ENCODE results near the gene HYAL2.

The HYAL2 gene

GRCh38 chr3:50350527-50351322, 28.2 kb upstream of the HYAL2 start, which contains the start of the genes CYB561D2 and NPRL2:
Gene CYB561D2, plus strand, starts transcription at chr3:50350862. Its CDS starts 572 bp downstream, at chr3:50351434.
Gene NPRL2, minus strand, starts transcription at chr3:50350775. Its CDS starts 123 bp downstream, at chr3:50350652.
- DNase-seq (ENCODE audit: low spot score): peak; percentile 97

- DNase-seq (ENCODE audit: low spot score): no peak
These were observed 27.6 kb upstream of the HYAL2 start for GRCh38 chr3:50350213-50350526.

- peak; percentile 68 for DNase-seq (ENCODE audit: low spot score)
These were observed 24.8 kb upstream of the HYAL2 start for GRCh38 chr3:50347187-50347813.

- peak; percentile 95 for DNase-seq (ENCODE audit: low spot score)
These were observed 23.2 kb upstream of the HYAL2 start, which contains the start of gene ZMYND10 for GRCh38 chr3:50345586-50346234. Gene ZMYND10, minus strand, starts transcription at chr3:50345732. Its CDS starts 153 bp downstream, at chr3:50345579.

- no peak for DNase-seq (ENCODE audit: low spot score)
These were observed 22.5 kb upstream of the HYAL2 start for GRCh38 chr3:50345008-50345407.

- DNase-seq (ENCODE audit: low spot score): no peak
These were observed 20.5 kb upstream of the HYAL2 start for GRCh38 chr3:50342813-50343633.

GRCh38 chr3:50341996-50342650, 19.6 kb upstream of the HYAL2 start:
- no peak for DNase-seq (ENCODE audit: low spot score)

GRCh38 chr3:50341537-50341936, 19.0 kb upstream of the HYAL2 start:
- no peak for DNase-seq (ENCODE audit: low spot score)

- peak; percentile 81 for DNase-seq (ENCODE audit: low spot score)
These were observed 18.1 kb upstream of the HYAL2 start, which contains the start of gene RASSF1 for GRCh38 chr3:50340448-50341329. Gene RASSF1, minus strand, starts transcription at chr3:50340836. Its CDS starts 31 bp downstream, at chr3:50340805.

GRCh38 chr3:50340147-50340447, 17.6 kb upstream of the HYAL2 start:
- DNase-seq (ENCODE audit: low spot score): no peak

- DNase-seq (ENCODE audit: low spot score): no peak
These were observed 17.1 kb upstream of the HYAL2 start for GRCh38 chr3:50339485-50340146.

- DNase-seq (ENCODE audit: low spot score): no peak
These were observed 16.4 kb upstream of the HYAL2 start for GRCh38 chr3:50338965-50339364.

- DNase-seq (ENCODE audit: low spot score): peak; percentile 99
These were observed 14.8 kb upstream of the HYAL2 start for GRCh38 chr3:50337175-50337861.

GRCh38 chr3:50336452-50337174, 14.1 kb upstream of the HYAL2 start:
- DNase-seq (ENCODE audit: low spot score): no peak

GRCh38 chr3:50334339-50335075, 12.0 kb upstream of the HYAL2 start:
- DNase-seq (ENCODE audit: low spot score): no peak

- peak; percentile 64 for DNase-seq (ENCODE audit: low spot score)
These were observed 11.3 kb upstream of the HYAL2 start for GRCh38 chr3:50333744-50334328.

- DNase-seq (ENCODE audit: low spot score): no peak
These were observed 8.9 kb upstream of the HYAL2 start for GRCh38 chr3:50331364-50331907.
